Caco-2 (cell line): ENCODE data around the gene EIF2S2. TPM values are rescaled to one million over a fixed set of nuclear protein-coding genes. Genes with fewer than 3 reads are reported as not detected.
A peak's percentile ranks its signal among the peaks of the same experiment; 100 is the strongest.

Experiments used
- BruUV-seq: library from RNA; stranded (reverse); fragments of 400-500 nt; replicated peaks from 2 replicates; lab custom pipeline; 2021; lab: Mats Ljungman, UMichigan
- CTCF ChIA-PET: fragments of 300-600 bp; sonication (Branson Sonifier 250); formaldehyde crosslinking; loops from one replicate; lab custom pipeline; 2022; ENCODE audit warnings: antibody characterized with exemption; lab: Charles Lee
- POLR2A ChIA-PET: fragments of 300-600 bp; sonication (Branson Sonifier 250); formaldehyde crosslinking; loops from one replicate; lab custom pipeline; 2022; ENCODE audit warnings: antibody characterized with exemption; lab: Charles Lee
- DNase-seq, 2 experiments: peaks; one replicate each; pipeline versions ENCODE4 v3.0.0 to v3.0.0-alpha.2; 2020 to 2022
- H3K27me3 ChIP-seq: replicated peaks from 2 replicates; pipeline ENCODE4 v1.6.0; 2011; ENCODE audit warnings: low read length; ENCODE audit not compliant: control insufficient read depth, insufficient read depth
- H3K36me3 ChIP-seq: 2 replicates; pipeline ENCODE4 v1.5.1; 2011; ENCODE audit warnings: low read length; ENCODE audit not compliant: control insufficient read depth, insufficient read depth
- H3K4me1 ChIP-seq: fragments of 250-450 bp; sonication (Bioruptor Pico); 2 replicates; pipeline ENCODE4 v1.5.1; 2020; ENCODE audit warnings: mild to moderate bottlenecking
- H3K4me3 ChIP-seq: 2 replicates; pipeline ENCODE4 v1.5.1; 2011; ENCODE audit warnings: low read depth, mild to moderate bottlenecking, control low read depth, low read length
- H3K9me3 ChIP-seq: fragments of 250-450 bp; sonication (Bioruptor Pico); 2 replicates; pipeline ENCODE4 v1.5.1; 2020; ENCODE audit warnings: mild to moderate bottlenecking, moderate library complexity
- H3K27ac Mint-ChIP-seq: one replicate; pipeline ENCODE4 v1.8.0; 2022; ENCODE audit warnings: mixed read lengths; ENCODE audit not compliant: unreplicated experiment
- H3K27me3 Mint-ChIP-seq: one replicate; pipeline ENCODE4 v1.8.0; 2022; ENCODE audit warnings: mixed read lengths; ENCODE audit not compliant: insufficient read depth, unreplicated experiment
- H3K36me3 Mint-ChIP-seq: one replicate; pipeline ENCODE4 v1.8.0; 2022; ENCODE audit warnings: mild to moderate bottlenecking, mixed read lengths; ENCODE audit not compliant: insufficient read depth, unreplicated experiment
- H3K4me1 Mint-ChIP-seq: one replicate; pipeline ENCODE4 v1.8.0; 2022; ENCODE audit warnings: low read depth, mixed read lengths; ENCODE audit not compliant: unreplicated experiment
- H3K4me3 Mint-ChIP-seq: one replicate; pipeline ENCODE4 v1.8.0; 2022; ENCODE audit warnings: mild to moderate bottlenecking, moderate library complexity, mixed read lengths; ENCODE audit not compliant: unreplicated experiment
- H3K9me3 Mint-ChIP-seq: one replicate; pipeline ENCODE4 v1.8.0; 2022; ENCODE audit warnings: mixed read lengths; ENCODE audit not compliant: unreplicated experiment
- CTCF ChIP-seq, 2 experiments: fragments of 200-600 bp in 1 of 2; IDR thresholded peaks; 1 replicate in 1 of 2; 2 replicates in 1 of 2; pipeline versions ENCODE4 v1.5.1 to v1.8.0; 2011 to 2022; ENCODE audit warnings: antibody characterized with exemption in 1 of 2, control low read depth in 1 of 2, inconsistent platforms in 1 of 2, low read depth in 1 of 2, low read length in 1 of 2, mild to moderate bottlenecking in 1 of 2, moderate library complexity in 1 of 2; ENCODE audit not compliant: insufficient read depth in 1 of 2, severe bottlenecking in 1 of 2, unreplicated experiment in 1 of 2
- intact Hi-C: fragments of 100-400 bp; cut with micrococcal nuclease; formaldehyde crosslinking; loops from one replicate; pipeline ENCODE4 v1.10.0; 2022; ENCODE audit not compliant: unreplicated experiment
- total RNA-seq: library from RNA; stranded (reverse); gene quantifications from 2 replicates; pipeline ENCODE4 v1.2.3, GENCODE V29; 2022

Gene EIF2S2
- total RNA-seq, 1 experiment from 2014 or later: 299 TPM

GRCh38 chr20:34070859-34071258 is 41.2 kb downstream of the EIF2S2 start:
- Histone ChIP-seq H3K4me3 (no peak overlapping the region), H3K4me1 (no peaks in the 10 kb centered on the region), H3K9me3 (no peaks in the 10 kb centered on the region), H3K27me3 (no peaks in the 10 kb centered on the region), H3K36me3 (peaks cover 8% of the 10 kb centered on the region)
- Mint-ChIP-seq H3K27me3 (no peaks in the 10 kb centered on the region), H3K36me3 (peaks cover 35% of the 10 kb centered on the region), H3K9me3 (no peaks in the 10 kb centered on the region), H3K4me1 (no peaks in the 10 kb centered on the region), H3K27ac (no peak overlapping the region), H3K4me3 (no peak overlapping the region)
- CTCF ChIA-PET: interaction anchor here (1.7 kb wide), 1 partner anchor 208 kb away, joined by 4 read pairs; no protein-coding TSS in a partner anchor
- no peak for DNase-seq
- no TSS peak for BruUV-seq
- intact Hi-C loops: loop anchor here (1.0 kb wide), 1 partner anchor 279 kb away; no protein-coding TSS in a partner anchor
- POLR2A ChIA-PET: no interaction called here
- no peak for TF ChIP-seq CTCF (IDR thresholded peaks at IDR 0.05; ENCODE audit: insufficient read depth in 1 of 2, low read depth in 1 of 2, low read length in 1 of 2, severe bottlenecking in 1 of 2, unreplicated experiment in 1 of 2)

- intact Hi-C loops: loop anchor here (1.0 kb wide), 1 partner anchor 278 kb away; no protein-coding TSS in a partner anchor
- H3K27ac Mint-ChIP-seq: no peak overlapping the region
Observed at GRCh38 chr20:34070079-34070439, 42.0 kb downstream of the EIF2S2 start.

More at GRCh38 chr20:34070079-34070439, 42.0 kb downstream of the EIF2S2 start:
- H3K36me3 Mint-ChIP-seq: peaks cover 34% of the 10 kb centered on the region
- H3K9me3 Mint-ChIP-seq: no peaks in the 10 kb centered on the region
- H3K27me3 Mint-ChIP-seq: no peaks in the 10 kb centered on the region
- BruUV-seq: no TSS peak
- H3K4me1 Mint-ChIP-seq: no peaks in the 10 kb centered on the region
- Histone ChIP-seq H3K4me1 (no peaks in the 10 kb centered on the region), H3K9me3 (no peaks in the 10 kb centered on the region), H3K27me3 (no peaks in the 10 kb centered on the region), H3K4me3 (no peak overlapping the region), H3K36me3 (peaks cover 3% of the 10 kb centered on the region)
- ChIA-PET CTCF (interaction anchor here (1.1 to 2.5 kb wide), 8 partner anchors 12 to 278 kb away, joined by 3 to 13 read pairs (median 7); no protein-coding TSS in a partner anchor), POLR2A (interaction anchor here (0.9 kb wide), 1 partner anchor 259 kb away, joined by 4 read pairs; the partner anchor contains the start of gene CHMP4B)
- no peak for TF ChIP-seq CTCF (IDR thresholded peaks at IDR 0.05; ENCODE audit: insufficient read depth in 1 of 2, low read depth in 1 of 2, low read length in 1 of 2, severe bottlenecking in 1 of 2, unreplicated experiment in 1 of 2)
- no peak overlapping the region for H3K4me3 Mint-ChIP-seq
- DNase-seq: peak in 1 of 2 experiments; percentile 25
